Progenitor cell of endocrine pancreas (in vitro differentiated cells): ENCODE measurements around the gene PLEKHD1. TPM values are rescaled to one million over a fixed set of nuclear protein-coding genes. Genes with fewer than 3 reads are reported as not detected.

ENCODE experiments used
- DNase-seq: peaks from one replicate; pipeline ENCODE4 v3.0.0; 2021; ENCODE audit warnings: low spot score; ENCODE audit not compliant: unreplicated experiment
- H3K27ac Mint-ChIP-seq: 2 replicates; pipeline ENCODE4 v1.8.0; 2021; ENCODE audit warnings: mild to moderate bottlenecking, moderate library complexity, mixed read lengths
- H3K27me3 Mint-ChIP-seq: 2 replicates; pipeline ENCODE4 v1.8.0; 2021; ENCODE audit warnings: mixed read lengths
- H3K36me3 Mint-ChIP-seq: 2 replicates; pipeline ENCODE4 v1.8.0; 2022; ENCODE audit warnings: mixed read lengths; ENCODE audit not compliant: insufficient read depth
- H3K4me1 Mint-ChIP-seq: 2 replicates; pipeline ENCODE4 v1.8.0; 2021; ENCODE audit warnings: low read depth, mixed read lengths
- H3K4me3 Mint-ChIP-seq: 2 replicates; pipeline ENCODE4 v1.8.0; 2021; ENCODE audit warnings: low read depth, mild to moderate bottlenecking, moderate library complexity, mixed read lengths
- H3K9me3 Mint-ChIP-seq: 2 replicates; pipeline ENCODE4 v1.8.0; 2021; ENCODE audit warnings: low read depth, mixed read lengths
- CTCF ChIP-seq: fragments of 200-600 bp; sonication (generic); IDR thresholded peaks from one replicate; pipeline ENCODE4 v1.5.0; 2021; ENCODE audit warnings: antibody characterized with exemption, mild to moderate bottlenecking; ENCODE audit not compliant: unreplicated experiment
- total RNA-seq: library from RNA; stranded (reverse); gene quantifications from 2 replicates; pipeline ENCODE4 v1.2.1, GENCODE V29; 2021

The PLEKHD1 gene
- total RNA-seq, 1 donor from 2014 or later, result 1.5 TPM

GRCh38 chr14:69451941-69452340, 32.6 kb upstream of the PLEKHD1 start:
- H3K4me1 Mint-ChIP-seq, result no peaks in the 10 kb centered on the region
- no peaks in the 10 kb centered on the region for H3K9me3 Mint-ChIP-seq
- peaks cover 15% of the 10 kb centered on the region for H3K36me3 Mint-ChIP-seq
- H3K4me3 Mint-ChIP-seq, result no peak overlapping the region
- no peak for DNase-seq
- no peak for TF ChIP-seq CTCF
- no peak overlapping the region for H3K27ac Mint-ChIP-seq
- H3K27me3 Mint-ChIP-seq, result no peaks in the 10 kb centered on the region

- H3K9me3 Mint-ChIP-seq, result no peaks in the 10 kb centered on the region
- H3K4me1 Mint-ChIP-seq, result no peaks in the 10 kb centered on the region
- H3K4me3 Mint-ChIP-seq, result no peak overlapping the region
- DNase-seq, result no peak
- H3K27ac Mint-ChIP-seq, result no peak overlapping the region
- TF ChIP-seq CTCF, result no peak
- H3K27me3 Mint-ChIP-seq, result no peaks in the 10 kb centered on the region
- H3K36me3 Mint-ChIP-seq, result peaks cover 7% of the 10 kb centered on the region
Observed at GRCh38 chr14:69458350-69458749, 26.2 kb upstream of the PLEKHD1 start.

GRCh38 chr14:69459122-69459521, 25.4 kb upstream of the PLEKHD1 start:
- no peak for TF ChIP-seq CTCF
- no peaks in the 10 kb centered on the region for H3K9me3 Mint-ChIP-seq
- no peaks in the 10 kb centered on the region for H3K4me1 Mint-ChIP-seq
- DNase-seq, result no peak
- H3K36me3 Mint-ChIP-seq, result peaks cover 5% of the 10 kb centered on the region
- H3K4me3 Mint-ChIP-seq, result no peak overlapping the region
- no peaks in the 10 kb centered on the region for H3K27me3 Mint-ChIP-seq
- no peak overlapping the region for H3K27ac Mint-ChIP-seq

GRCh38 chr14:69460093-69460701, 24.3 kb upstream of the PLEKHD1 start:
- Mint-ChIP-seq H3K27me3 (no peaks in the 10 kb centered on the region), H3K9me3 (no peaks in the 10 kb centered on the region), H3K4me3 (no peak overlapping the region), H3K27ac (no peak overlapping the region), H3K4me1 (no peaks in the 10 kb centered on the region), H3K36me3 (peaks cover 3% of the 10 kb centered on the region)
- peak; percentile 76 for TF ChIP-seq CTCF
- peak; percentile 20 for DNase-seq

GRCh38 chr14:69464379-69464778, 20.1 kb upstream of the PLEKHD1 start:
- Mint-ChIP-seq H3K4me1 (no peaks in the 10 kb centered on the region), H3K27ac (no peak overlapping the region), H3K27me3 (no peaks in the 10 kb centered on the region), H3K9me3 (no peaks in the 10 kb centered on the region), H3K36me3 (peaks cover 1% of the 10 kb centered on the region), H3K4me3 (no peak overlapping the region)
- no peak for DNase-seq
- no peak for TF ChIP-seq CTCF
